Measurements from ENCODE around the gene SVOPL. TPM values are rescaled to one million over a fixed set of nuclear protein-coding genes. Genes with fewer than 3 reads are reported as not detected.

SVOPL gene
- total and polyA plus RNA-seq, 9 of the 15 experiments (the other 6 are each of a cell fraction or from before 2014, with no cell fraction given): 0.13 to 0.42 (median 0.20) TPM; not detected in 6

GRCh38 chr7:138729444-138729843 lies 28.3 kb upstream of the SVOPL start:
- Histone ChIP-seq H4K20me1 (replicated peaks; ENCODE audit: control insufficient read depth, insufficient read depth, low read length) (no peaks in the 10 kb centered on the region), H3K27ac (ENCODE audit: extremely low read depth, low read depth, low read length) (no peak overlapping the region), H3K27me3 (ENCODE audit: control insufficient read depth in 2 of 2, insufficient read depth in 2 of 2, low read length in 2 of 2) (peaks cover 33 to 45% of the 10 kb centered on the region in 2 experiments), H3K36me3 (ENCODE audit: control insufficient read depth, insufficient read depth, low read length) (no peaks in the 10 kb centered on the region), H3K4me2 (ENCODE audit: insufficient read depth, low read length) (peak overlapping the region; percentile 16; the same call in 1 of the 2 replicates), H3K4me1 (replicated peaks in 1 of 2; ENCODE audit: control insufficient read depth in 2 of 2, insufficient read depth in 2 of 2, low read length in 2 of 2) (no peaks in the 10 kb centered on the region; a peak in 1 of 5 replicates), H3K79me2 (ENCODE audit: control insufficient read depth, insufficient read depth, low read length) (no peaks in the 10 kb centered on the region), H2AFZ (ENCODE audit: low read depth, low read length) (0 out of 2 replicates have a peak overlapping the region, but pooled peaks have one; percentile 7), H3K4me3 (no peak overlapping the region), H3K9ac (ENCODE audit: insufficient read depth in 1 of 2, low read depth in 2 of 2, low read length in 2 of 2) (no peak overlapping the region), H3K9me3 (replicated peaks; ENCODE audit: control insufficient read depth, insufficient read depth, low read depth, low read length) (no peaks in the 10 kb centered on the region), H3K9me1 (ENCODE audit: control insufficient read depth, insufficient read depth, low read length) (no peaks in the 10 kb centered on the region)
- BruUV-seq (replicated peaks): no TSS peak
- no peak for FAIRE-seq
- ChIA-PET CTCF (ENCODE audit: low intra/inter-chr PET ratio) (no interaction called here), POLR2A (interaction anchor here (0.8 to 1.2 kb wide), 2 partner anchors 9 to 43 kb away, joined by 3 read pairs; no protein-coding TSS in a partner anchor)
- peak; percentile 42; the same call in 1 of the 3 replicates for ATAC-seq
- 2% methylated on average over 9 of the region's 9 CpGs for WGBS (ENCODE audit: insufficient coverage, low coverage, missing lambda C conversion rate)
- DNase-seq (ENCODE audit: extremely low read depth in 1 of 4, low spot score in 3 of 4): no peak
- no peak for TF ChIP-seq ZNF57 (CRISPR knock-in tag; IDR thresholded peaks at IDR 0.05)
- TF ChIP-seq FOSL1 (tag; conservative IDR thresholded peaks at IDR 0.05): peak; percentile 60
- TF ChIP-seq PCBP1 (IDR thresholded peaks at IDR 0.05; ENCODE audit: low read depth, low read length, poor library complexity, severe bottlenecking): no peak
- TF ChIP-seq ZFPM2 (CRISPR knock-in tag; IDR thresholded peaks at IDR 0.05): no peak
- no peak for TF ChIP-seq ZNF280A (IDR thresholded peaks at IDR 0.05; ENCODE audit: low read depth, partially characterized antibody)
- 0 out of 2 replicates have a peak, but pooled peaks have one; percentile 29 for TF ChIP-seq ATF3 (IDR thresholded peaks at IDR 0.05)
- no peak for TF ChIP-seq ATF3 (CRISPR knock-in tag; conservative IDR thresholded peaks at IDR 0.05)
- no peak for TF ChIP-seq NR3C1 (CRISPR knock-in tag; IDR thresholded peaks at IDR 0.05)
- intact Hi-C loops (cut with micrococcal nuclease) (no loop called here), in situ Hi-C loops (cut with MboI) (no loop called here)

Measured in K562 (cell line).